Measurements from ENCODE around the gene HPCA. TPM values are rescaled to one million over a fixed set of nuclear protein-coding genes. Genes with fewer than 3 reads are reported as not detected.

HPCA gene
- polyA plus RNA-seq, 1 experiment = 0.06 TPM

DNA sequence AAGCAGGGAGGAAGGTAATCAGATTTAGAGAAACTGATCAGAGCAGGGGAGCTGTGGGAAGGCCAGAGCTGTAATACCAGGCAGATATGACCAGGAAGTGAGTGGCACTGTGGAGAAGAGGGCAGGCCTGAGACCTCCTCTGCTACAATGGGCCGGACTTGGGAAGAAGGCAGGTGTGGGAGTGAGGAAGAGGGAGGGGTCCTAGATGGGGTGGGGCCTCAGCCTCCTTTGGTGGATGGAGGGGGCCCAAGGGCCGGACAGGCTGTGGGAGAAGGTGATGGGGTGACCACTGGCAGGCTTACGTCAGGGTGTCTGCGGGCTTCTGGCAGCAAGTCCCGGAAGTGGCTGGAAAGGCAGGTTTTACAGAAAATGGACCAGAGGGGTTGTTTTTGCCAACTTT is 5.0 kb upstream of the HPCA start:
- TF ChIP-seq, protein P1, sequence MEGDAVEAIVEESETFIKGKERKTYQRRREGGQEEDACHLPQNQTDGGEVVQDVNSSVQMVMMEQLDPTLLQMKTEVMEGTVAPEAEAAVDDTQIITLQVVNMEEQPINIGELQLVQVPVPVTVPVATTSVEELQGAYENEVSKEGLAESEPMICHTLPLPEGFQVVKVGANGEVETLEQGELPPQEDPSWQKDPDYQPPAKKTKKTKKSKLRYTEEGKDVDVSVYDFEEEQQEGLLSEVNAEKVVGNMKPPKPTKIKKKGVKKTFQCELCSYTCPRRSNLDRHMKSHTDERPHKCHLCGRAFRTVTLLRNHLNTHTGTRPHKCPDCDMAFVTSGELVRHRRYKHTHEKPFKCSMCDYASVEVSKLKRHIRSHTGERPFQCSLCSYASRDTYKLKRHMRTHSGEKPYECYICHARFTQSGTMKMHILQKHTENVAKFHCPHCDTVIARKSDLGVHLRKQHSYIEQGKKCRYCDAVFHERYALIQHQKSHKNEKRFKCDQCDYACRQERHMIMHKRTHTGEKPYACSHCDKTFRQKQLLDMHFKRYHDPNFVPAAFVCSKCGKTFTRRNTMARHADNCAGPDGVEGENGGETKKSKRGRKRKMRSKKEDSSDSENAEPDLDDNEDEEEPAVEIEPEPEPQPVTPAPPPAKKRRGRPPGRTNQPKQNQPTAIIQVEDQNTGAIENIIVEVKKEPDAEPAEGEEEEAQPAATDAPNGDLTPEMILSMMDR (IDR thresholded peaks at IDR 0.05; ENCODE audit: low read depth, low read length) = no peak
- DNase-seq (ENCODE audit: low read depth, low spot score) = no peak
- CTCF ChIA-PET = interaction anchor here (1.8 kb wide), 1 partner anchor 9 kb away, joined by 8 read pairs; no protein-coding TSS in a partner anchor
- POLR2A ChIA-PET = no interaction called here
- no peak overlapping the region for H3K27ac ChIP-seq (ENCODE audit: low read depth, low read length)
- H3K27me3 ChIP-seq (ENCODE audit: control insufficient read depth, insufficient read depth, low read length) = peaks cover 30% of the 10 kb centered on the region
- no peaks in the 10 kb centered on the region; the same call in 1 of the 2 replicates for H3K9me3 ChIP-seq (ENCODE audit: control insufficient read depth, insufficient read depth, low read length)
- no peak overlapping the region for H3K4me3 ChIP-seq (ENCODE audit: low read depth, low read length)

DNA sequence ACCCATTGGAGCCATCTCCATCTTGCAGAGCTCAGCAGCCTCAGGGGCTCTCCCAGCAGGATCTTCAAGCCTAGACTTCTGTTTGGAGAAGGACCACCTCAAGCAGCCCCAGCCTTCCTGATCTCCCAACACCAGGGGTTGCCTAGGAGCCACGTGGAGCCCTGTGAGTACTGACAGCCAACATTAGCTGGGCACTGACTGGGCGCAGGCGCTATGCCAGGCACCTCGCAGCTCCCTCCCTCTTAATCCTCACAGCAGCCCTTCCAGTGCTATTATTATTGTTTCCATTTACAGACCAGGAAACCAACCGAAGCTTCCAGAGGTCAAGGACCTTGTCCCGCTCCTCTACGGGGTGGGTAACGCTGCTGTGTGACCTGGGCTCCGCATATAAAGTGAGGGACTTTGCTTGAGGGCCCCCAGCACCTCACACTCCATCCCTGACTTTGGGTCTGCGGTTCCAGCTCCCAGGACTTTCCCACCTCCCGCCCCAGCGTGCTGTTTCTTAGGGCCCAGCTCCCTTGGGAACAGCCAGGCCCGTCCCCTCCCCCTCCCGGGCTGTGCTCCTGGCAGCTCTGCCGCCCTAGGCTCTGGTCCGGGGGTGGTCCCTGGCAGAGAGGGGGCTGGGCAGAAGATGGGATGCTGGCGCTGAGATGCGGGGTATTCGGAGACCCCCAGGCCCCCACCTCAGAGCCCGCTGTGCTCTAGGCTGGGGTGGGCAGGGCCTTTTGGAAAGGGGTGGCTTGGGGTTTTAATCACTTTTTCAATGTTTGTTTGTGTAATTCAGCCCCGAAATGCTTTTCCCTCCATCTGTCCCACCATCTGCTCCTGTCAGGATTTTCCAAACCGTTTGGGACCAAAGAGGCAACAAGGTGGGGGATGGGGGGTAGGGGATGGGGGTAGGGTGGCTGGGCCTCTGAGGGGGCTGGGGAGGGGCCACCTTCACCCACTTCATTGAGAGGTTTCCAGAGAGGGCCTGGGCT is 4.1 kb upstream of the HPCA start:
- no peak for DNase-seq (ENCODE audit: low read depth, low spot score)
- TF ChIP-seq, protein P1 (IDR thresholded peaks at IDR 0.05; ENCODE audit: low read depth, low read length) = no peak
- Histone ChIP-seq H3K27ac (ENCODE audit: low read depth, low read length) (no peak overlapping the region), H3K9me3 (ENCODE audit: control insufficient read depth, insufficient read depth, low read length) (peaks cover 3% of the 10 kb centered on the region; the same call in 1 of the 2 replicates), H3K4me3 (ENCODE audit: low read depth, low read length) (no peak overlapping the region), H3K27me3 (ENCODE audit: control insufficient read depth, insufficient read depth, low read length) (peaks cover 35% of the 10 kb centered on the region)
- CTCF ChIA-PET = interaction anchor here (0.6 to 1.8 kb wide), 2 partner anchors 10 to 53 kb away, joined by 3 to 8 read pairs; no protein-coding TSS in a partner anchor
- POLR2A ChIA-PET = interaction anchor here (0.5 kb wide), 1 partner anchor 61 kb away, joined by 3 read pairs; no protein-coding TSS in a partner anchor

DNA sequence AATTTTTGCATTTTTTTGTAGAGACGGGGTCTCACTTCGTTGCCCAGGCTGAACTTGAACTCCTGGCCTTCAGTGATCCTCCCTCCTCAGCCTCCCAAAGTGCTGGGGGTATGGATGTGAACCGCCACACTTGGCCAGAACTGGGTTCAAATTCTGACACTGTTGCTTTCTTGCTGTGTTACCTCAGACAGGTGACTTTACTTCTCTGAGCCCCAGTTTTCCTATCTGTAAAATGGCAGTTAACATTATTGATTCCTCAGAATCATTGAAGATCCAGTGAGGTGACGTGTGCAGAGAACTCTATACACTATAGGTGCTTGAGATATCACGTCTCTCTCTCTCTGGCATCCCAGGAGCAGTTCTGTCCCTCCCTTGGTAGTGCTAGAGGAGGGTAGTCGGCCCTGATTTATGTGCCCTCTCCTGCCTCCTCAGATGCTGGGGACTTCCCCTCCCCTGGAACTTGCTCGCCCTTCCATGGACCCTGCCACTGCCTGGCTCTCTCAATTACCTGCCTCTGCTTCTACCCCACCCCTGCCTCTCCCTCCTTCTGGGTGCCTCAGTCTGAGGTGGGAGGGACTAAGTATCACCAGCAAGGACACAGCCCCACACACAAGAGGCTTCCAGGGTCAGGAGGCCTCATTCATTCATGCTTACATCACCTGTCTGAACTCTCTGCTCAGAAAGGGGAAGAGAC is 2.8 kb upstream of the HPCA start:
- peaks cover 38% of the 10 kb centered on the region for H3K27me3 ChIP-seq (ENCODE audit: control insufficient read depth, insufficient read depth, low read length)

DNA sequence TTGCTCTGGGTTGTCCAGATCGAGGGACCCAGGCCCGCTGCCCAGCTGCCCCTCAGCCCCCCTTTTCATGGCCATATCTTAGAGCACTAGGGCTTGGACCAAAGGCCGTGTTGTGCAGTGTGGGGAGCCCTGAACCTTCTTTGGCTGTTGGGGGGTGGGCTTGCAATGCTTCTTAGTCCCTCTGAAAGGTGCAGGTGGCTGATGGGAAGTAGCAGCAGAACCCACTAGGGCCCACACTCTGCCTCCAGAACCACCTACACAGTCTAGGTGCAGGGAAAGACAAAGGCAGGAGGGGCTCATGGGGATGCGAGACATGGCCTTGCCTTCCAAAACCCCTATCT is 2.3 kb upstream of the HPCA start:
- Histone ChIP-seq H3K27me3 (ENCODE audit: control insufficient read depth, insufficient read depth, low read length) (peaks cover 41% of the 10 kb centered on the region), H3K4me3 (ENCODE audit: low read depth, low read length) (no peak overlapping the region), H3K9me3 (ENCODE audit: control insufficient read depth, insufficient read depth, low read length) (peaks cover 3% of the 10 kb centered on the region; the same call in 1 of the 2 replicates), H3K27ac (ENCODE audit: low read depth, low read length) (no peak overlapping the region)
- POLR2A ChIA-PET = no interaction called here
- TF ChIP-seq, protein P1 (IDR thresholded peaks at IDR 0.05; ENCODE audit: low read depth, low read length) = no peak
- CTCF ChIA-PET = no interaction called here
- no peak for DNase-seq (ENCODE audit: low read depth, low spot score)

More for the DNA sequence above, 2.8 kb upstream of the HPCA start:
- TF ChIP-seq, protein P1 (IDR thresholded peaks at IDR 0.05; ENCODE audit: low read depth, low read length) = no peak
- no peak for DNase-seq (ENCODE audit: low read depth, low spot score)
- Histone ChIP-seq H3K4me3 (ENCODE audit: low read depth, low read length) (no peak overlapping the region), H3K9me3 (ENCODE audit: control insufficient read depth, insufficient read depth, low read length) (peaks cover 3% of the 10 kb centered on the region; the same call in 1 of the 2 replicates), H3K27ac (ENCODE audit: low read depth, low read length) (no peak overlapping the region)
- POLR2A ChIA-PET = no interaction called here
- CTCF ChIA-PET = no interaction called here

All from AG04450 (cell line).